Hepatocyte (in vitro differentiated cells): Measurements from ENCODE around the gene MRPL39.

Experiments
- CTCF ChIP-seq: fragments of 200-600 bp; sonication (generic); IDR thresholded peaks from 2 replicates; pipeline ENCODE4 v1.5.1; 2016; ENCODE audit warnings: antibody characterized with exemption, mild to moderate bottlenecking; ENCODE audit not compliant: poor library complexity
- EZH2 ChIP-seq: fragments of 200-600 bp; sonication (generic); IDR thresholded peaks from 2 replicates; pipeline ENCODE4 v1.6.1; 2016; ENCODE audit warnings: antibody characterized with exemption, mild to moderate bottlenecking, borderline replicate concordance
- EZH2phosphoT487 ChIP-seq: fragments of 200-600 bp; sonication (generic); IDR thresholded peaks from one replicate; pipeline ENCODE4 v1.6.1; 2018; ENCODE audit warnings: antibody characterized with exemption, mild to moderate bottlenecking, low read depth, moderate library complexity; ENCODE audit not compliant: unreplicated experiment, severe bottlenecking

GRCh38 chr21:25581582-25581981, 25.7 kb downstream of the MRPL39 start:
- TF ChIP-seq CTCF (no peak), EZH2phosphoT487 (no peak), EZH2 (no peak)
